SK-N-SH (cell line): ENCODE data around the gene ZNF526.
A peak's percentile ranks its signal among the peaks of the same experiment; 100 is the strongest.

ENCODE experiments used
- CTCF ChIP-seq: fragments of 200-600 bp; sonication (generic); IDR thresholded peaks from 2 replicates; pipeline ENCODE4 v1.6.1; 2017; ENCODE audit warnings: antibody characterized with exemption, mild to moderate bottlenecking, moderate library complexity
- POLR2AphosphoS5 ChIP-seq: IDR thresholded peaks from 2 replicates; pipeline ENCODE4 v1.6.1; 2012; ENCODE audit warnings: low read depth, low read length

DNA sequence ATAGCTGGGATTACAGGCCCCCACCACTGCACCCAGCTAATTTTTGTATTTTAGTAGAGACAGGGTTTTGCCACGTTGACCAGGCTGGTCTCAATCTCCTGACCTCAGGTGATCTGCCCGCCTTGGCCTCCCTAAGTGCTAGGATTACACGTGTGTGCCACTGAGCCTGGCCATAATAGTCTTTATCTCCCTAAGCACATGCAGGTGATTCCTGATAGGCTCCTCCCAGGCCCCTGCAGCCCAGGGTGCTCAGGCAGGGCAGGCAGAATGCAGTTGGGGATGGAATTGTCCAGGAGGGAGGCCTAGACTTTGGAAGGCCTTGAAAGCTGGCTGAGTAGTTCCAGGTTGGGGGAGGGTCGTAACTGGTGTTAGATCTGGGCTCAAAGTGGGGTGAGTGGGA lies 8.5 kb downstream of the ZNF526 start:
- TF ChIP-seq CTCF, result no peak
- 0 out of 2 replicates have a peak, but pooled peaks have one; percentile 6 for TF ChIP-seq POLR2AphosphoS5
